SK-N-SH treated with all-trans-retinoic acid at 6 μM for 48 hours (cell line): Measurements from ENCODE around the gene ITIH4.

Source experiments
- ATAC-seq: fragments of 200-7000 bp; cut with Tn5 transposase; 3 replicates; pipeline ENCODE4 v1.9.1; 2020; ENCODE audit warnings: mild to moderate bottlenecking, moderate library complexity
- ARNTL ChIP-seq: fragments of 450-650 bp; formaldehyde crosslinking; IDR thresholded peaks from 2 replicates; pipeline ENCODE4 v1.5.0; 2020; ENCODE audit warnings: low read depth, mild to moderate bottlenecking, moderate library complexity, borderline replicate concordance
- BACH2 ChIP-seq: fragments of 250-450 bp; sonication (Bioruptor Pico); IDR thresholded peaks from 2 replicates; pipeline ENCODE4 v1.9.0; 2021; ENCODE audit warnings: mild to moderate bottlenecking, borderline replicate concordance
- CSDC2 ChIP-seq: fragments of 250-450 bp; sonication (Bioruptor Pico); IDR thresholded peaks from 2 replicates; pipeline ENCODE4 v1.5.0; 2020; ENCODE audit warnings: mild to moderate bottlenecking, moderate library complexity
- ESRRG ChIP-seq: fragments of 250-450 bp; sonication (Bioruptor Pico); IDR thresholded peaks from 2 replicates; pipeline ENCODE4 v1.6.1; 2021; ENCODE audit warnings: mild to moderate bottlenecking
- GLIS3 ChIP-seq: fragments of 250-450 bp; sonication (Bioruptor Pico); IDR thresholded peaks from 2 replicates; pipeline ENCODE4 v1.5.0; 2020; ENCODE audit warnings: mild to moderate bottlenecking, moderate library complexity
- ISL1 ChIP-seq: fragments of 250-450 bp; sonication (Bioruptor Pico); IDR thresholded peaks from 2 replicates; pipeline ENCODE4 v2.1.2; 2022; ENCODE audit warnings: mild to moderate bottlenecking, moderate library complexity
- OSR1 ChIP-seq: fragments of 250-450 bp; sonication (Bioruptor Pico); IDR thresholded peaks from 2 replicates; pipeline ENCODE4 v1.8.0; 2022; ENCODE audit warnings: moderate library complexity, mild to moderate bottlenecking, inconsistent platforms
- PPARA ChIP-seq: fragments of 250-450 bp; sonication (Bioruptor Pico); IDR thresholded peaks from 2 replicates; pipeline ENCODE4 v1.5.0; 2020; ENCODE audit warnings: mild to moderate bottlenecking, borderline replicate concordance
- RARB ChIP-seq: fragments of 250-450 bp; sonication (Bioruptor Pico); IDR thresholded peaks from 2 replicates; pipeline ENCODE4 v1.8.0; 2021; ENCODE audit warnings: mild to moderate bottlenecking, moderate library complexity
- SNAI2 ChIP-seq: fragments of 250-450 bp; sonication (Bioruptor Pico); IDR thresholded peaks from 2 replicates; pipeline ENCODE4 v1.5.0; 2020; ENCODE audit warnings: mild to moderate bottlenecking, moderate library complexity
- TCF4 ChIP-seq: fragments of 250-450 bp; sonication (Bioruptor Pico); IDR thresholded peaks from 2 replicates; pipeline ENCODE4 v1.8.0; 2021; ENCODE audit warnings: mild to moderate bottlenecking, moderate library complexity, borderline replicate concordance
- TOX ChIP-seq: fragments of 250-450 bp; sonication (Bioruptor Pico); IDR thresholded peaks from 2 replicates; pipeline ENCODE4 v1.8.0; 2021; ENCODE audit warnings: mild to moderate bottlenecking, moderate library complexity, borderline replicate concordance
- ZC3H10 ChIP-seq: fragments of 250-450 bp; sonication (Bioruptor Pico); IDR thresholded peaks from 2 replicates; pipeline ENCODE4 v1.5.1; 2021; ENCODE audit warnings: mild to moderate bottlenecking, moderate library complexity
- ZFP3 ChIP-seq: fragments of 250-450 bp; sonication (Bioruptor Pico); IDR thresholded peaks from 2 replicates; pipeline ENCODE4 v1.5.0; 2020; ENCODE audit warnings: mild to moderate bottlenecking, moderate library complexity
- ZFP30 ChIP-seq: fragments of 450-650 bp; formaldehyde crosslinking; IDR thresholded peaks from 2 replicates; pipeline ENCODE4 v1.5.0; 2022; ENCODE audit warnings: mild to moderate bottlenecking, moderate library complexity
- ZNF565 ChIP-seq: fragments of 450-650 bp; formaldehyde crosslinking; conservative IDR thresholded peaks from 2 replicates; pipeline ENCODE4 v1.5.0; 2020; ENCODE audit warnings: low read depth, mild to moderate bottlenecking, moderate library complexity
- ZNF70 ChIP-seq: fragments of 450-650 bp; formaldehyde crosslinking; IDR thresholded peaks from 2 replicates; pipeline ENCODE4 v1.5.0; 2020; ENCODE audit warnings: mild to moderate bottlenecking, moderate library complexity
- ZNF8 ChIP-seq: fragments of 450-650 bp; formaldehyde crosslinking; IDR thresholded peaks from 2 replicates; pipeline ENCODE4 v1.5.0; 2020; ENCODE audit warnings: mild to moderate bottlenecking, moderate library complexity
- TF ChIP-seq, protein P1 (sequence below): fragments of 250-450 bp; sonication (Bioruptor Pico); IDR thresholded peaks from 2 replicates; pipeline ENCODE4 v1.5.1; 2020; ENCODE audit warnings: low read depth, mild to moderate bottlenecking, moderate library complexity
- TF ChIP-seq, protein P2 (sequence below): fragments of 250-450 bp; sonication (Bioruptor Pico); IDR thresholded peaks from 2 replicates; pipeline ENCODE4 v1.5.0; 2020; ENCODE audit warnings: mild to moderate bottlenecking, moderate library complexity
- TF ChIP-seq, protein P3 (sequence below): fragments of 250-450 bp; sonication (Bioruptor Pico); IDR thresholded peaks from 2 replicates; pipeline ENCODE4 v1.5.1; 2021; ENCODE audit warnings: mild to moderate bottlenecking, moderate library complexity
- TF ChIP-seq, protein P4 (sequence below): fragments of 250-450 bp; sonication (Bioruptor Pico); IDR thresholded peaks from 2 replicates; pipeline ENCODE4 v1.8.0; 2020; ENCODE audit warnings: mild to moderate bottlenecking, moderate library complexity, borderline replicate concordance
- TF ChIP-seq, protein P5 (sequence below): fragments of 250-450 bp; sonication (Bioruptor Pico); IDR thresholded peaks from 2 replicates; pipeline ENCODE4 v1.8.0; 2021; ENCODE audit warnings: low read depth, mild to moderate bottlenecking, moderate library complexity, borderline replicate concordance

The ITIH4 gene

DNA sequence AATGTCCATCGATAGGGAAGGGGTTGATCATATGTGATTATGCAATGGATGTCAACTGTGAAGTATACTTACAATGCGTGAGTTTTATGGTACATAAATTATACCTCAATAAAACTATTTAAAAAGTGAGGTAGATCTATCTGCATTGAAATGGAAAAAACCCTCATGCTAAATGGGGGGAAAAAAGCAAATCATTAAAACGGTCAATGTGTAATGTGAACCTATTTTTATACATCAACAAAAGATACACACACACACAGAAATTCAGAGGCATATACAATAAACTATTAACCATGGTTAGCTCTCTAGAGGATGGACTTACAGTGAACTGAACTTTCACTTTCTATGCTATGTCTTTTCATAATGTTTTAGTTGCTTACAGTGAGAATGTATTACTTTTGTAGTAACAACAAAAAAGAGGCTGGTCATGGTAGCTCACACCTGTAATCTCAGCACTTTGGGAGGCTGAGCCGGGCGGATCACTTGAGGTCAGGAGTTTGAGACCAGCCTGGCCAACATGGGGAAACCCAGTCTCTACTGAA lies 43.8 kb upstream of the ITIH4 start:
- TF ChIP-seq, protein P1, sequence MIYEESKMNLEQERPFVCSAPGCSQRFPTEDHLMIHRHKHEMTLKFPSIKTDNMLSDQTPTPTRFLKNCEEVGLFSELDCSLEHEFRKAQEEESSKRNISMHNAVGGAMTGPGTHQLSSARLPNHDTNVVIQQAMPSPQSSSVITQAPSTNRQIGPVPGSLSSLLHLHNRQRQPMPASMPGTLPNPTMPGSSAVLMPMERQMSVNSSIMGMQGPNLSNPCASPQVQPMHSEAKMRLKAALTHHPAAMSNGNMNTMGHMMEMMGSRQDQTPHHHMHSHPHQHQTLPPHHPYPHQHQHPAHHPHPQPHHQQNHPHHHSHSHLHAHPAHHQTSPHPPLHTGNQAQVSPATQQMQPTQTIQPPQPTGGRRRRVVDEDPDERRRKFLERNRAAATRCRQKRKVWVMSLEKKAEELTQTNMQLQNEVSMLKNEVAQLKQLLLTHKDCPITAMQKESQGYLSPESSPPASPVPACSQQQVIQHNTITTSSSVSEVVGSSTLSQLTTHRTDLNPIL (CRISPR knock-in tag): no peak
- TF ChIP-seq CSDC2 (no peak), GLIS3 (CRISPR knock-in tag) (no peak), ZFP3 (CRISPR knock-in tag) (no peak), TCF4 (CRISPR knock-in tag) (no peak), ZNF70 (CRISPR knock-in tag) (no peak), ESRRG (CRISPR knock-in tag) (no peak), OSR1 (CRISPR knock-in tag) (no peak), SNAI2 (CRISPR knock-in tag) (no peak), ARNTL (no peak), RARB (CRISPR knock-in tag) (no peak), ZFP30 (CRISPR knock-in tag) (no peak)
- TF ChIP-seq, protein P2, sequence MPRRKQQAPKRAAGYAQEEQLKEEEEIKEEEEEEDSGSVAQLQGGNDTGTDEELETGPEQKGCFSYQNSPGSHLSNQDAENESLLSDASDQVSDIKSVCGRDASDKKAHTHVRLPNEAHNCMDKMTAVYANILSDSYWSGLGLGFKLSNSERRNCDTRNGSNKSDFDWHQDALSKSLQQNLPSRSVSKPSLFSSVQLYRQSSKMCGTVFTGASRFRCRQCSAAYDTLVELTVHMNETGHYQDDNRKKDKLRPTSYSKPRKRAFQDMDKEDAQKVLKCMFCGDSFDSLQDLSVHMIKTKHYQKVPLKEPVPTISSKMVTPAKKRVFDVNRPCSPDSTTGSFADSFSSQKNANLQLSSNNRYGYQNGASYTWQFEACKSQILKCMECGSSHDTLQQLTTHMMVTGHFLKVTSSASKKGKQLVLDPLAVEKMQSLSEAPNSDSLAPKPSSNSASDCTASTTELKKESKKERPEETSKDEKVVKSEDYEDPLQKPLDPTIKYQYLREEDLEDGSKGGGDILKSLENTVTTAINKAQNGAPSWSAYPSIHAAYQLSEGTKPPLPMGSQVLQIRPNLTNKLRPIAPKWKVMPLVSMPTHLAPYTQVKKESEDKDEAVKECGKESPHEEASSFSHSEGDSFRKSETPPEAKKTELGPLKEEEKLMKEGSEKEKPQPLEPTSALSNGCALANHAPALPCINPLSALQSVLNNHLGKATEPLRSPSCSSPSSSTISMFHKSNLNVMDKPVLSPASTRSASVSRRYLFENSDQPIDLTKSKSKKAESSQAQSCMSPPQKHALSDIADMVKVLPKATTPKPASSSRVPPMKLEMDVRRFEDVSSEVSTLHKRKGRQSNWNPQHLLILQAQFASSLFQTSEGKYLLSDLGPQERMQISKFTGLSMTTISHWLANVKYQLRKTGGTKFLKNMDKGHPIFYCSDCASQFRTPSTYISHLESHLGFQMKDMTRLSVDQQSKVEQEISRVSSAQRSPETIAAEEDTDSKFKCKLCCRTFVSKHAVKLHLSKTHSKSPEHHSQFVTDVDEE (CRISPR knock-in tag): no peak
- TF ChIP-seq, protein P3, sequence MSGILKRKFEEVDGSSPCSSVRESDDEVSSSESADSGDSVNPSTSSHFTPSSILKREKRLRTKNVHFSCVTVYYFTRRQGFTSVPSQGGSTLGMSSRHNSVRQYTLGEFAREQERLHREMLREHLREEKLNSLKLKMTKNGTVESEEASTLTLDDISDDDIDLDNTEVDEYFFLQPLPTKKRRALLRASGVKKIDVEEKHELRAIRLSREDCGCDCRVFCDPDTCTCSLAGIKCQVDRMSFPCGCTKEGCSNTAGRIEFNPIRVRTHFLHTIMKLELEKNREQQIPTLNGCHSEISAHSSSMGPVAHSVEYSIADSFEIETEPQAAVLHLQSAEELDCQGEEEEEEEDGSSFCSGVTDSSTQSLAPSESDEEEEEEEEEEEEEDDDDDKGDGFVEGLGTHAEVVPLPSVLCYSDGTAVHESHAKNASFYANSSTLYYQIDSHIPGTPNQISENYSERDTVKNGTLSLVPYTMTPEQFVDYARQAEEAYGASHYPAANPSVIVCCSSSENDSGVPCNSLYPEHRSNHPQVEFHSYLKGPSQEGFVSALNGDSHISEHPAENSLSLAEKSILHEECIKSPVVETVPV (CRISPR knock-in tag): no peak
- no peak for ATAC-seq

DNA sequence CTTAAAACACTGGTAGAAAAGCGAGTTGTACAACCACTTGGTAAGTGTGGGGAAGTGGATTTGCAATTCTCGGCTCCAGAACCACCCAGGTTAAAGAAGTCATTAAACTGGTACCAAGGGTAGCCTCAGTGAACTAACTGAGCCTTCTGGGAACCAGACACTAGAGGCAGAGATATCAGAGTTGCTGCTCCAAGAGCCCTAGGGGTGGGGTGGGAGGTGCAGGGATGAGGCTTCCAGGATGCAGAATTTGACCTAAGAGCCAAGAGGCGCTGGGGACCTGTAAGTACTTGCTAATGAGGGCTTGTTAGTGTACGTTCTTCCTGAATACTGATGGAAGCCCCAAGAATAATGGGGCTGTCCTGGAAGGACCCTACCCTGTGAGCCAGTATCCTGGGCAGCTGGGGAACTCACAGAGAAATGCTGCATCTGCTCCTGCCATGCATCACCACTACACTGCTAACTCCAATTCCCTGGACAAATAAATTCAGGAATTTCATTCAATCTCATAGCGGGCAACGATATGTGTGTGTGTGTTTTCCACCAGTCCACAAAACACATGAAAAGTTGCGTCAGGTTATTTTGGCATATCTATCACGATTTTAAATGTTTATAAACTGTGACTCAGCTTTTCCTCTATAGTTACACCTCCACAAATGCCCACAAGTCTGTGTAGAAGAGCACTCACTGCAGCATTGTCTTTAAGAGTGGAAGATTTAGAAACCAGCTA lies 43.1 kb upstream of the ITIH4 start:
- no peak for TF ChIP-seq ZNF565
- TF ChIP-seq ZNF8: no peak
- no peak for ATAC-seq

DNA sequence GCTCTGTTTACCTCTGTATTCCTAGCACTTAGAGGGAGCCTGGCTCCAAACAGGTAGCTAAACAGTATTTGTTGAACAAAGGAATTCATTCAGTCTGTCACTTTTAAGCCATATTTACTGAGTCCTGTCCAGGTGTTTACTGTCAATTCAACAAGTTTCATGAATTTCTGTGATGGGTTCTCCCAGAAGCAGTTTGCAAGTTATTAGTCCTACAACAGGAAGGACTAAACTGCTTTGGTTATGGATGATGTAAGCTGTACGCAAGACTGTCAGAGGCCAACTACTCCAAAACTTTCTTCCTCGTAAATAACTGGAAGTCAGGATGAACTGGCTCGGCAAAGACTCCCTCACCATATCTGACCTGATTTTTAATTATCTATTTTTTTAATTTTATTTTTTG lies 41.8 kb upstream of the ITIH4 start:
- ATAC-seq: no peak
- TF ChIP-seq PPARA (CRISPR knock-in tag) (no peak), RARB (CRISPR knock-in tag) (no peak), TOX (CRISPR knock-in tag) (no peak), ZNF8 (no peak), ARNTL (no peak), CSDC2 (no peak), BACH2 (CRISPR knock-in tag) (no peak), ZC3H10 (no peak), ISL1 (CRISPR knock-in tag) (no peak), SNAI2 (CRISPR knock-in tag) (no peak), ZNF70 (CRISPR knock-in tag) (no peak)
- TF ChIP-seq, protein P4, sequence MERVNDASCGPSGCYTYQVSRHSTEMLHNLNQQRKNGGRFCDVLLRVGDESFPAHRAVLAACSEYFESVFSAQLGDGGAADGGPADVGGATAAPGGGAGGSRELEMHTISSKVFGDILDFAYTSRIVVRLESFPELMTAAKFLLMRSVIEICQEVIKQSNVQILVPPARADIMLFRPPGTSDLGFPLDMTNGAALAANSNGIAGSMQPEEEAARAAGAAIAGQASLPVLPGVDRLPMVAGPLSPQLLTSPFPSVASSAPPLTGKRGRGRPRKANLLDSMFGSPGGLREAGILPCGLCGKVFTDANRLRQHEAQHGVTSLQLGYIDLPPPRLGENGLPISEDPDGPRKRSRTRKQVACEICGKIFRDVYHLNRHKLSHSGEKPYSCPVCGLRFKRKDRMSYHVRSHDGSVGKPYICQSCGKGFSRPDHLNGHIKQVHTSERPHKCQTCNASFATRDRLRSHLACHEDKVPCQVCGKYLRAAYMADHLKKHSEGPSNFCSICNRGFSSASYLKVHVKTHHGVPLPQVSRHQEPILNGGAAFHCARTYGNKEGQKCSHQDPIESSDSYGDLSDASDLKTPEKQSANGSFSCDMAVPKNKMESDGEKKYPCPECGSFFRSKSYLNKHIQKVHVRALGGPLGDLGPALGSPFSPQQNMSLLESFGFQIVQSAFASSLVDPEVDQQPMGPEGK (CRISPR knock-in tag): no peak
- TF ChIP-seq, protein P2 (CRISPR knock-in tag): no peak
- TF ChIP-seq, protein P1 (CRISPR knock-in tag): no peak
- TF ChIP-seq, protein P5, sequence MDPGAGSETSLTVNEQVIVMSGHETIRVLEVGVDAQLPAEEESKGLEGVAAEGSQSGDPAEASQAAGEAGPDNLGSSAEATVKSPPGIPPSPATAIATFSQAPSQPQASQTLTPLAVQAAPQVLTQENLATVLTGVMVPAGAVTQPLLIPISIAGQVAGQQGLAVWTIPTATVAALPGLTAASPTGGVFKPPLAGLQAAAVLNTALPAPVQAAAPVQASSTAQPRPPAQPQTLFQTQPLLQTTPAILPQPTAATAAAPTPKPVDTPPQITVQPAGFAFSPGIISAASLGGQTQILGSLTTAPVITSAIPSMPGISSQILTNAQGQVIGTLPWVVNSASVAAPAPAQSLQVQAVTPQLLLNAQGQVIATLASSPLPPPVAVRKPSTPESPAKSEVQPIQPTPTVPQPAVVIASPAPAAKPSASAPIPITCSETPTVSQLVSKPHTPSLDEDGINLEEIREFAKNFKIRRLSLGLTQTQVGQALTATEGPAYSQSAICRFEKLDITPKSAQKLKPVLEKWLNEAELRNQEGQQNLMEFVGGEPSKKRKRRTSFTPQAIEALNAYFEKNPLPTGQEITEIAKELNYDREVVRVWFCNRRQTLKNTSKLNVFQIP: no peak
